ENCODE results near the gene ZNF189. TPM values are rescaled to one million over a fixed set of nuclear protein-coding genes. Genes with fewer than 3 reads are reported as not detected.
A peak's percentile ranks its signal among the peaks of the same experiment; 100 is the strongest.

ZNF189 gene
- total RNA-seq, 1 donor from 2014 or later = 21.9 TPM

DNA sequence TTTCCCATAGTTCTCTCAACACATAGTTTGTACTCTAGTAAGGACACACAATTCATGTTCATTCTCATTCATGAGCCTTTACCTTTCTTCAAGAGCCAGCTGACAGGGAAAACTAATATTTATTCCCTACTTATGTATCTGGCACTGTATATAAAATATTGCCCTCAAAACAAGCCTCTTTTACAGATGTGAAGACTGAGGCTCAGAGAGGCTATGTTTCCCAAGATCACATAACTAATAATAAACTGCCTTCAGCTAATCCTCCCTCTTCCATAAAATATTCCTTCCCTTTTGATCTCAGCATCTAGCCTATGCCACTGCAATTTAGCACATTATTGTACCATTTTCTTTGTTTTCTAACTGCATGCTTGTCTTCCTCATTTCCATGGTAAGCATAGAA lies 18.7 kb downstream of the ZNF189 start:
- no peak overlapping the region for H3K27ac ChIP-seq
- no peaks in the 10 kb centered on the region for H3K4me1 ChIP-seq
- H3K4me3 ChIP-seq = no peak overlapping the region
- H3K9me3 ChIP-seq = peaks cover 28% of the 10 kb centered on the region
- TF ChIP-seq, protein P1, sequence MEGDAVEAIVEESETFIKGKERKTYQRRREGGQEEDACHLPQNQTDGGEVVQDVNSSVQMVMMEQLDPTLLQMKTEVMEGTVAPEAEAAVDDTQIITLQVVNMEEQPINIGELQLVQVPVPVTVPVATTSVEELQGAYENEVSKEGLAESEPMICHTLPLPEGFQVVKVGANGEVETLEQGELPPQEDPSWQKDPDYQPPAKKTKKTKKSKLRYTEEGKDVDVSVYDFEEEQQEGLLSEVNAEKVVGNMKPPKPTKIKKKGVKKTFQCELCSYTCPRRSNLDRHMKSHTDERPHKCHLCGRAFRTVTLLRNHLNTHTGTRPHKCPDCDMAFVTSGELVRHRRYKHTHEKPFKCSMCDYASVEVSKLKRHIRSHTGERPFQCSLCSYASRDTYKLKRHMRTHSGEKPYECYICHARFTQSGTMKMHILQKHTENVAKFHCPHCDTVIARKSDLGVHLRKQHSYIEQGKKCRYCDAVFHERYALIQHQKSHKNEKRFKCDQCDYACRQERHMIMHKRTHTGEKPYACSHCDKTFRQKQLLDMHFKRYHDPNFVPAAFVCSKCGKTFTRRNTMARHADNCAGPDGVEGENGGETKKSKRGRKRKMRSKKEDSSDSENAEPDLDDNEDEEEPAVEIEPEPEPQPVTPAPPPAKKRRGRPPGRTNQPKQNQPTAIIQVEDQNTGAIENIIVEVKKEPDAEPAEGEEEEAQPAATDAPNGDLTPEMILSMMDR (IDR thresholded peaks at IDR 0.05) = no peak
- intact Hi-C loops (cut with DNase I) = no loop called here
- ATAC-seq (no peak), DNase-seq (no peak)
- H3K27me3 ChIP-seq = no peaks in the 10 kb centered on the region
- no peaks in the 10 kb centered on the region for H3K36me3 ChIP-seq

- intact Hi-C loops (cut with DNase I) = no loop called here
- H3K4me3 ChIP-seq = no peak overlapping the region
- H3K9me3 ChIP-seq = peaks cover 22% of the 10 kb centered on the region
- H3K27ac ChIP-seq = no peak overlapping the region
- TF ChIP-seq, protein P1 (IDR thresholded peaks at IDR 0.05) = no peak
- no peaks in the 10 kb centered on the region for H3K36me3 ChIP-seq
- no peaks in the 10 kb centered on the region for H3K4me1 ChIP-seq
- ATAC-seq (no peak), DNase-seq (no peak)
- H3K27me3 ChIP-seq = no peaks in the 10 kb centered on the region
Observed at GRCh38 chr9:101417977-101418376, 19.3 kb downstream of the ZNF189 start.

DNA sequence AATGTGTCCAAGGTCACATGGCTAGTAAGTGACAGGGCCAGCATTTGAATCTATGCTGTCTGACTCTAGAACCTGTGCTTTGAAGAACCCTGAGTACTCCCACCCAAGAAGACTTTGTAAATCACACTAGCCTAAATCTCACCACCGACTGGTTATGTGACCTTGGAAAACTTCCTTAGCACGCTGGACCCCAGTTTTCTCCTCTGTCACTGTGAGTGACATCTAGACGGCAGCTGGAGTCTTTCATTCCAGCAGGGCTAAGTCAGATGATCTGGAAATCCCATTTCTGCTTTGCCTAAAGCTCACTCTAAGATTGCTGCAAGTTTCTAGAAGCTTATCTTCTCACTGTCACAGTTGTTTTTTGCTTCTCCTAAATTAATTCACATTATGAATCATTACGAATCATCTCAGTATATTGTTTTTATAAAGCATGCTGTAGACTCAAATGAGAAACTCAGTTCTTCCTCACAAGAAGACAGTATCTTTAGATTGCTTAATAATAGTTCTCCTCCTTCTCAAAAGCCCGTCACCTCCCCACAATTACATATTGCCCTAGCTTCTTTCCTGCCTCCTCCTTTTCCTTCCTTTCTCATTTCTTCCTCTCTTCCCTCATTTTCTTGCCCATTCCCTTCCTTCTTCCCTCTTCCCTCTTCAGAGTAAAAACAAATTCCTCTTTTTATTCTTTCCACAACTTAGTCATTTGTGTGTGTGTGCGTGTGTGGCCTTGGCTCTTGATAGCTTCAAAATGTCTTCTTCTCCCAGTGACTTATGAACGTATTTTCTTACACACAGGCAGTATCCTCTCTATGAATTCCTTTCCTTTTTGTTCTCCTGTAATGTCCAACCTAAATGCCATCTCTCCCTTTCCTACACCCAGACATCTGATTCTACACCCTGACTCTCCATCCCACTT lies 20.1 kb downstream of the ZNF189 start:
- Histone ChIP-seq H3K4me3 (no peak overlapping the region), H3K27me3 (no peaks in the 10 kb centered on the region), H3K4me1 (no peaks in the 10 kb centered on the region), H3K27ac (no peak overlapping the region), H3K36me3 (no peaks in the 10 kb centered on the region), H3K9me3 (peaks cover 17% of the 10 kb centered on the region)
- TF ChIP-seq, protein P1 (IDR thresholded peaks at IDR 0.05) = no peak
- intact Hi-C loops (cut with DNase I) = no loop called here
- no peak for DNase-seq
- ATAC-seq = no peak

GRCh38 chr9:101419863-101420262 lies 21.2 kb downstream of the ZNF189 start:
- H3K4me3 ChIP-seq = no peak overlapping the region
- no peaks in the 10 kb centered on the region for H3K27me3 ChIP-seq
- TF ChIP-seq, protein P1 (IDR thresholded peaks at IDR 0.05) = no peak
- no peaks in the 10 kb centered on the region for H3K4me1 ChIP-seq
- ATAC-seq (no peak), DNase-seq (no peak)
- H3K36me3 ChIP-seq = no peaks in the 10 kb centered on the region
- H3K9me3 ChIP-seq = peaks cover 7% of the 10 kb centered on the region
- intact Hi-C loops (cut with DNase I) = no loop called here
- H3K27ac ChIP-seq = no peak overlapping the region

DNA sequence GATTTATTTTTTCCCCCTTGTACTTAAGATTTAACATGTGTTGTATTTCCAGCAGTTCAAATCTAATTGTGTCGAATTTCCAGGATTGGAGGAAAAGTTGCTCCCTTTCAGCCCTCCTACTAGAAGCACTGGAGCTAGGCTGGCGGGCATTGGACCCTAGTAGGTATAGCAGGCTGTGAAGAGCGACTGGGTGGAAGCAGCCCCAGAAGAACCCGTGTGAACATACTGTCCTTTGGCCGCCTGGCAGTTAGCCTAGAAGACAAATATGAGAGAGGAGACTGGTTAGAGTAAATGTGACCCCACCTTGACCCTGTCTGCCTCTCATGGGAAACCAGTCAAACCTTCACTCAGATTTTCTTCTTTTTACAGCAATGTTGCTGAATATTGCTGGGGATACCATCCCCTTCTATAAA lies 23.0 kb downstream of the ZNF189 start:
- Histone ChIP-seq H3K27me3 (no peaks in the 10 kb centered on the region), H3K9me3 (no peaks in the 10 kb centered on the region), H3K27ac (no peak overlapping the region), H3K4me3 (no peak overlapping the region), H3K4me1 (no peaks in the 10 kb centered on the region), H3K36me3 (no peaks in the 10 kb centered on the region)
- no peak for DNase-seq
- intact Hi-C loops (cut with DNase I) = no loop called here
- peak; percentile 72 for ATAC-seq
- TF ChIP-seq, protein P1 (IDR thresholded peaks at IDR 0.05) = no peak

Measured in upper lobe of right lung (tissue), 1 donor.